DND-41 (cell line): Measurements from ENCODE around the gene ZNF541.

Source experiments
- EZH2 ChIP-seq: IDR thresholded peaks from 3 replicates; pipeline ENCODE4 v1.6.1; 2012; ENCODE audit warnings: borderline replicate concordance, low read depth, mild to moderate bottlenecking, moderate library complexity, low read length, inconsistent platforms; ENCODE audit not compliant: severe bottlenecking
- TF ChIP-seq, protein P1 (sequence below): IDR thresholded peaks from 2 replicates; pipeline ENCODE4 v1.5.1; 2012; ENCODE audit warnings: borderline replicate concordance, low read length, moderate library complexity, mild to moderate bottlenecking; ENCODE audit not compliant: poor library complexity, severe bottlenecking; ENCODE audit errors: extremely low read depth

DNA sequence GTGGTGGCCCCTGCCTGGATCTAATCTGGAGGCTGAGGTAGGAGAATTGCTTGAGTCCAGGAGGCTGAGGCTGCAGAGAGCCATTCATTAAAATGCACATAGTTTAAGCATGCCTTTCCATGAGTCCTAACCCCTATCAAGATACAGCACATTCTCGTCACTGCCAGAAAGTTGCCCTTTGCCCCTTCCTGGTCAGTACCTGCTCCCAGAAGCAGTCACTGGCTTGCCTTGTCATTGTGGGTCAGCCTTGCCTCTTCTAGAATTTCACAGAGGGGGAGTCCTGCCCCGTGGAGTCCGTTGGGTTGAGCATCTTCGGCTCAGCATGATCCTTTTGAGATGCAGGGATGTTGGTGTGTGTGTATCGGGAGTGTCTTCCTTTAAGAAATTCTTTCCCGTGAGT, 46.8 kb upstream of the ZNF541 start:
- TF ChIP-seq, protein P1, sequence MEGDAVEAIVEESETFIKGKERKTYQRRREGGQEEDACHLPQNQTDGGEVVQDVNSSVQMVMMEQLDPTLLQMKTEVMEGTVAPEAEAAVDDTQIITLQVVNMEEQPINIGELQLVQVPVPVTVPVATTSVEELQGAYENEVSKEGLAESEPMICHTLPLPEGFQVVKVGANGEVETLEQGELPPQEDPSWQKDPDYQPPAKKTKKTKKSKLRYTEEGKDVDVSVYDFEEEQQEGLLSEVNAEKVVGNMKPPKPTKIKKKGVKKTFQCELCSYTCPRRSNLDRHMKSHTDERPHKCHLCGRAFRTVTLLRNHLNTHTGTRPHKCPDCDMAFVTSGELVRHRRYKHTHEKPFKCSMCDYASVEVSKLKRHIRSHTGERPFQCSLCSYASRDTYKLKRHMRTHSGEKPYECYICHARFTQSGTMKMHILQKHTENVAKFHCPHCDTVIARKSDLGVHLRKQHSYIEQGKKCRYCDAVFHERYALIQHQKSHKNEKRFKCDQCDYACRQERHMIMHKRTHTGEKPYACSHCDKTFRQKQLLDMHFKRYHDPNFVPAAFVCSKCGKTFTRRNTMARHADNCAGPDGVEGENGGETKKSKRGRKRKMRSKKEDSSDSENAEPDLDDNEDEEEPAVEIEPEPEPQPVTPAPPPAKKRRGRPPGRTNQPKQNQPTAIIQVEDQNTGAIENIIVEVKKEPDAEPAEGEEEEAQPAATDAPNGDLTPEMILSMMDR, result no peak
- no peak for TF ChIP-seq EZH2
